OCI-LY1 (cell line): ENCODE measurements around the gene SSC4D.
A peak's percentile ranks its signal among the peaks of the same experiment; 100 is the strongest.

Experiments used
- H2AFZ ChIP-seq: fragments of 200-600 bp; sonication (generic), shearing (Covaris generic); 2 replicates; pipeline ENCODE4 v1.6.0; 2014; ENCODE audit warnings: antibody characterized with exemption, mild to moderate bottlenecking, low read length
- H3F3A ChIP-seq: fragments of 200-600 bp; sonication (generic), shearing (Covaris generic); 2 replicates; pipeline ENCODE4 v1.6.0; 2014; ENCODE audit warnings: mild to moderate bottlenecking, antibody characterized with exemption, low read length, moderate library complexity; ENCODE audit not compliant: insufficient read depth
- H3K27ac ChIP-seq: fragments of 200-600 bp; sonication (generic); 2 replicates; pipeline ENCODE4 v1.5.1; 2014; ENCODE audit warnings: low read length, mixed run types, mild to moderate bottlenecking, low read depth; ENCODE audit not compliant: poor library complexity, severe bottlenecking
- H3K27me3 ChIP-seq: fragments of 200-600 bp; sonication (generic); 2 replicates; pipeline ENCODE4 v1.6.0; 2014; ENCODE audit warnings: antibody characterized with exemption, mild to moderate bottlenecking, low read length, moderate library complexity; ENCODE audit not compliant: insufficient read depth
- H3K36me3 ChIP-seq: fragments of 200-600 bp; sonication (generic); 2 replicates; pipeline ENCODE4 v1.6.1; 2014; ENCODE audit warnings: mild to moderate bottlenecking, antibody characterized with exemption, low read length, moderate library complexity, mixed read lengths; ENCODE audit not compliant: insufficient read depth
- H3K4me1 ChIP-seq: fragments of 200-600 bp; sonication (generic); 2 replicates; pipeline ENCODE4 v1.5.1; 2014; ENCODE audit warnings: mild to moderate bottlenecking, low read length, moderate library complexity; ENCODE audit not compliant: insufficient read depth, severe bottlenecking
- H3K4me2 ChIP-seq: fragments of 200-600 bp; sonication (generic), shearing (Covaris generic); 2 replicates; pipeline ENCODE4 v1.6.1; 2014; ENCODE audit warnings: low read length
- H3K4me3 ChIP-seq: fragments of 200-600 bp; sonication (generic); 2 replicates; pipeline ENCODE4 v1.5.1; 2014; ENCODE audit warnings: low read length, low read depth, mild to moderate bottlenecking, mixed read lengths; ENCODE audit not compliant: poor library complexity, severe bottlenecking
- H3K79me2 ChIP-seq: fragments of 200-600 bp; shearing (Covaris generic); 2 replicates; pipeline ENCODE4 v1.6.1; 2016; ENCODE audit warnings: mixed run types, low read length, mixed read lengths; ENCODE audit not compliant: insufficient read depth
- H3K9ac ChIP-seq: fragments of 200-600 bp; sonication (generic), shearing (Covaris generic); 2 replicates; pipeline ENCODE4 v1.6.1; 2014; ENCODE audit warnings: mild to moderate bottlenecking, low read length, mixed read lengths
- H3K9me2 ChIP-seq: fragments of 200-600 bp; sonication (generic), shearing (Covaris generic); 2 replicates; pipeline ENCODE4 v1.6.1; 2014; ENCODE audit warnings: low read depth, mild to moderate bottlenecking, low read length, mixed read lengths
- H3K9me3 ChIP-seq: fragments of 200-600 bp; shearing (Covaris generic); 2 replicates; pipeline ENCODE4 v1.6.1; 2014; ENCODE audit warnings: low read length, mixed read lengths
- H4K20me1 ChIP-seq: fragments of 200-600 bp; sonication (generic), shearing (Covaris generic); 2 replicates; pipeline ENCODE4 v1.6.0; 2016; ENCODE audit warnings: mild to moderate bottlenecking, low read length; ENCODE audit not compliant: insufficient read depth
- CTCF ChIP-seq: fragments of 200-600 bp; sonication (generic), shearing (Covaris generic); IDR thresholded peaks from 2 replicates; pipeline ENCODE4 v1.5.1; 2017; ENCODE audit warnings: mild to moderate bottlenecking, antibody characterized with exemption, low read length, moderate library complexity, mixed read lengths
- EZH2 ChIP-seq: fragments of 200-600 bp; sonication (generic), shearing (Covaris generic); IDR thresholded peaks from 2 replicates; pipeline ENCODE4 v1.8.0; 2017; ENCODE audit warnings: borderline replicate concordance, mixed run types, mild to moderate bottlenecking, antibody characterized with exemption, low read length, moderate library complexity, mixed read lengths

SSC4D gene

GRCh38 chr7:76380623-76380966 is 28.9 kb downstream of the SSC4D start:
- Histone ChIP-seq H2AFZ (peak overlapping the region; percentile 26; the same call in 1 of the 2 replicates), H3K4me2 (peak overlapping the region; percentile 67), H3K27ac (no peak overlapping the region), H3K4me1 (peaks cover 6% of the 10 kb centered on the region), H3K9me2 (no peaks in the 10 kb centered on the region), H3K9ac (peak overlapping the region; percentile 61; the same call in 1 of the 2 replicates), H3K27me3 (no peaks in the 10 kb centered on the region), H3K4me3 (peak overlapping the region; percentile 60), H3K9me3 (no peaks in the 10 kb centered on the region), H3F3A (no peaks in the 10 kb centered on the region), H3K36me3 (no peaks in the 10 kb centered on the region), H4K20me1 (no peaks in the 10 kb centered on the region), H3K79me2 (no peaks in the 10 kb centered on the region)
- TF ChIP-seq EZH2 (no peak), CTCF (no peak)

- Histone ChIP-seq H3K4me3 (no peak overlapping the region), H3K27ac (no peak overlapping the region), H3K4me1 (peaks cover 6% of the 10 kb centered on the region), H4K20me1 (no peaks in the 10 kb centered on the region), H2AFZ (no peak overlapping the region), H3K36me3 (no peaks in the 10 kb centered on the region), H3K79me2 (no peaks in the 10 kb centered on the region), H3K9me2 (no peaks in the 10 kb centered on the region), H3F3A (no peaks in the 10 kb centered on the region), H3K4me2 (no peak overlapping the region), H3K9ac (no peak overlapping the region), H3K27me3 (0 out of 2 replicates have a peak, but pooled peaks cover 15% of the 10 kb centered on the region), H3K9me3 (no peaks in the 10 kb centered on the region)
- TF ChIP-seq CTCF (no peak), EZH2 (no peak)
These were observed 32.1 kb downstream of the SSC4D start for GRCh38 chr7:76377186-76377918.

GRCh38 chr7:76375251-76375650 is 34.2 kb downstream of the SSC4D start:
- no peak for TF ChIP-seq EZH2
- TF ChIP-seq CTCF: no peak
- H3K9me2 ChIP-seq: no peaks in the 10 kb centered on the region
- H3F3A ChIP-seq: no peaks in the 10 kb centered on the region
- no peak overlapping the region for H3K9ac ChIP-seq
- H3K36me3 ChIP-seq: no peaks in the 10 kb centered on the region
- no peak overlapping the region for H2AFZ ChIP-seq
- H3K27ac ChIP-seq: no peak overlapping the region
- H4K20me1 ChIP-seq: no peaks in the 10 kb centered on the region
- H3K4me3 ChIP-seq: no peak overlapping the region
- no peak overlapping the region for H3K4me2 ChIP-seq
- H3K79me2 ChIP-seq: no peaks in the 10 kb centered on the region
- no peaks in the 10 kb centered on the region for H3K9me3 ChIP-seq
- H3K4me1 ChIP-seq: peaks cover 3% of the 10 kb centered on the region
- H3K27me3 ChIP-seq: peaks cover 25% of the 10 kb centered on the region; the same call in 1 of the 2 replicates
